Stimulated activated CD4-positive, alpha-beta T cell treated with anti-CD3 and anti-CD28 coated beads, Interleukin-4, amount 100 ng/mL, for 1 hour (primary cell): ENCODE measurements around the gene IQSEC1.

ENCODE experiments used
- DNase-seq: peaks from one replicate; pipeline ENCODE4 v3.0.0-alpha.2; 2020

Gene IQSEC1

GRCh38 chr3:13025778-13026518 lies 47.3 kb downstream of the IQSEC1 start:
- no peak for DNase-seq

GRCh38 chr3:13025090-13025489 lies 48.1 kb downstream of the IQSEC1 start:
- DNase-seq: no peak

- no peak for DNase-seq
Observed at GRCh38 chr3:13024765-13025065, 48.5 kb downstream of the IQSEC1 start.

- DNase-seq: no peak
Observed at GRCh38 chr3:13023971-13024764, 49.1 kb downstream of the IQSEC1 start.

GRCh38 chr3:13023235-13023970 lies 49.8 kb downstream of the IQSEC1 start:
- no peak for DNase-seq

GRCh38 chr3:13022348-13023234 lies 50.6 kb downstream of the IQSEC1 start:
- DNase-seq: no peak

- DNase-seq: no peak
Observed at GRCh38 chr3:13021141-13022114, 51.8 kb downstream of the IQSEC1 start.

GRCh38 chr3:13020159-13020750 lies 53.0 kb downstream of the IQSEC1 start:
- DNase-seq: no peak

GRCh38 chr3:13019243-13020095 lies 53.8 kb downstream of the IQSEC1 start:
- no peak for DNase-seq

GRCh38 chr3:13018561-13019242 lies 54.5 kb downstream of the IQSEC1 start:
- DNase-seq: no peak

- DNase-seq: no peak
Observed at GRCh38 chr3:13018043-13018451, 55.2 kb downstream of the IQSEC1 start.

- no peak for DNase-seq
Observed at GRCh38 chr3:13017361-13018042, 55.7 kb downstream of the IQSEC1 start.

GRCh38 chr3:13016721-13017255 lies 56.4 kb downstream of the IQSEC1 start:
- DNase-seq: no peak

GRCh38 chr3:13016083-13016720 lies 57.0 kb downstream of the IQSEC1 start:
- DNase-seq: peak; percentile 53

- peak; percentile 61 for DNase-seq
Observed at GRCh38 chr3:13015286-13016082, 57.7 kb downstream of the IQSEC1 start.

GRCh38 chr3:13014755-13015285 lies 58.4 kb downstream of the IQSEC1 start:
- DNase-seq: no peak
